HepG2 (cell line): ENCODE data around the gene ASGR1. TPM values are rescaled to one million over a fixed set of nuclear protein-coding genes. Genes with fewer than 3 reads are reported as not detected.

Experiments used
- AHR ChIP-seq: IDR thresholded peaks from 2 replicates; pipeline ENCODE4 v1.6.1; 2018; ENCODE audit warnings: missing genetic modification reagents, missing compliant biosample characterization
- GATA4 ChIP-seq: sonication (generic); IDR thresholded peaks from 2 replicates; pipeline ENCODE4 v1.6.1; 2016; ENCODE audit warnings: antibody characterized with exemption, low read depth, borderline replicate concordance
- NFATC3 ChIP-seq: sonication (generic); formaldehyde crosslinking; IDR thresholded peaks from 2 replicates; pipeline ENCODE4 v1.5.1; 2020; ENCODE audit warnings: mild to moderate bottlenecking, missing genetic modification reagents
- SP1 ChIP-seq, 2 experiments: fragments of 450-650 bp in 1 of 2; sonication (generic) in 1 of 2; formaldehyde crosslinking in 1 of 2; IDR thresholded peaks; 2 replicates each; pipeline versions ENCODE4 v1.4.0 to v1.6.1; 2016 to 2020; ENCODE audit warnings: missing genetic modification reagents in 1 of 2
- STAG1 ChIP-seq: sonication (generic); formaldehyde crosslinking; IDR thresholded peaks from 2 replicates; pipeline ENCODE4 v1.4.0; 2020; ENCODE audit warnings: missing genetic modification reagents
- TBL1XR1 ChIP-seq: fragments of 150-350 bp; IDR thresholded peaks from 2 replicates; pipeline ENCODE4 v1.6.1; 2014; ENCODE audit warnings: borderline replicate concordance, low read length; ENCODE audit not compliant: partially characterized antibody
- TBX3 ChIP-seq: fragments of 450-650 bp; IDR thresholded peaks from 2 replicates; pipeline ENCODE4 v1.6.1; 2017; ENCODE audit warnings: antibody characterized with exemption, mild to moderate bottlenecking, inconsistent platforms, borderline replicate concordance
- ZNF264 ChIP-seq: sonication (generic); formaldehyde crosslinking; IDR thresholded peaks from 2 replicates; pipeline ENCODE4 v1.4.0; 2020; ENCODE audit warnings: missing genetic modification reagents
- ZNF367 ChIP-seq: sonication (generic); formaldehyde crosslinking; IDR thresholded peaks from 2 replicates; pipeline ENCODE4 v1.4.0; 2020; ENCODE audit warnings: missing genetic modification reagents, borderline replicate concordance
- ZNF460 ChIP-seq: sonication (generic); formaldehyde crosslinking; IDR thresholded peaks from 2 replicates; pipeline ENCODE4 v1.5.1; 2020; ENCODE audit warnings: missing genetic modification reagents, mild to moderate bottlenecking, borderline replicate concordance
- ZNF749 ChIP-seq: sonication (generic); formaldehyde crosslinking; IDR thresholded peaks from 2 replicates; pipeline ENCODE4 v1.8.0; 2022; ENCODE audit warnings: mild to moderate bottlenecking, missing genetic modification reagents, moderate library complexity, borderline replicate concordance
- ZNF780A ChIP-seq: sonication (generic); formaldehyde crosslinking; IDR thresholded peaks from 2 replicates; pipeline ENCODE4 v1.8.0; 2022; ENCODE audit warnings: mild to moderate bottlenecking, missing genetic modification reagents, moderate library complexity
- ZSCAN9 ChIP-seq: IDR thresholded peaks from 2 replicates; pipeline ENCODE4 v1.6.1; 2016; ENCODE audit warnings: borderline replicate concordance
- ZZZ3 ChIP-seq: sonication (generic); formaldehyde crosslinking; IDR thresholded peaks from 2 replicates; pipeline ENCODE4 v1.4.0; 2020; ENCODE audit warnings: missing genetic modification reagents, mild to moderate bottlenecking, borderline replicate concordance
- polyA plus RNA-seq, 8 experiments: library from polyadenylated mRNA; depleted of rRNA in 3 of 8; stranded (reverse) in 7 of 8; unstranded in 1 of 8; fragments of >200 nt; fragmentation: Illumina TruSeq in 4 of 8; extraction: Trizol in 4 of 8; gene quantifications; 2 replicates each; pipeline versions ENCODE4 v1.2.1 to v1.2.3, GENCODE V29; 2011 to 2016; ENCODE audit warnings: low read depth in 4 of 8, missing spikeins in 1 of 8, mixed read lengths in 1 of 8; ENCODE audit not compliant: insufficient read depth in 1 of 8
- total RNA-seq, 5 experiments: library from RNA; depleted of rRNA; stranded (reverse); fragments of >200 nt; fragmentation: Illumina TruSeq; extraction: Trizol; gene quantifications; 2 replicates each; pipeline ENCODE4 v1.2.3, GENCODE V29; 2016; ENCODE audit warnings: low read depth in 1 of 5
- TF ChIP-seq, protein P1 (sequence below): sonication (generic); formaldehyde crosslinking; IDR thresholded peaks from 2 replicates; pipeline ENCODE4 v1.4.0; 2020; ENCODE audit warnings: mild to moderate bottlenecking, missing genetic modification reagents
- TF ChIP-seq, protein P2 (sequence below), 2 experiments: sonication (generic) in 1 of 2; formaldehyde crosslinking in 1 of 2; IDR thresholded peaks; 2 replicates each; pipeline versions ENCODE4 v1.6.1 to v1.9.0; 2014 to 2022; ENCODE audit warnings: antibody characterized with exemption in 1 of 2, borderline replicate concordance in 1 of 2, inconsistent platforms in 1 of 2, low read depth in 1 of 2, missing genetic modification reagents in 1 of 2

The ASGR1 gene
- total and polyA plus RNA-seq, 2 of the 13 experiments (the other 11 are each of a cell fraction or from before 2014, with no cell fraction given) = 353 to 796 TPM

DNA sequence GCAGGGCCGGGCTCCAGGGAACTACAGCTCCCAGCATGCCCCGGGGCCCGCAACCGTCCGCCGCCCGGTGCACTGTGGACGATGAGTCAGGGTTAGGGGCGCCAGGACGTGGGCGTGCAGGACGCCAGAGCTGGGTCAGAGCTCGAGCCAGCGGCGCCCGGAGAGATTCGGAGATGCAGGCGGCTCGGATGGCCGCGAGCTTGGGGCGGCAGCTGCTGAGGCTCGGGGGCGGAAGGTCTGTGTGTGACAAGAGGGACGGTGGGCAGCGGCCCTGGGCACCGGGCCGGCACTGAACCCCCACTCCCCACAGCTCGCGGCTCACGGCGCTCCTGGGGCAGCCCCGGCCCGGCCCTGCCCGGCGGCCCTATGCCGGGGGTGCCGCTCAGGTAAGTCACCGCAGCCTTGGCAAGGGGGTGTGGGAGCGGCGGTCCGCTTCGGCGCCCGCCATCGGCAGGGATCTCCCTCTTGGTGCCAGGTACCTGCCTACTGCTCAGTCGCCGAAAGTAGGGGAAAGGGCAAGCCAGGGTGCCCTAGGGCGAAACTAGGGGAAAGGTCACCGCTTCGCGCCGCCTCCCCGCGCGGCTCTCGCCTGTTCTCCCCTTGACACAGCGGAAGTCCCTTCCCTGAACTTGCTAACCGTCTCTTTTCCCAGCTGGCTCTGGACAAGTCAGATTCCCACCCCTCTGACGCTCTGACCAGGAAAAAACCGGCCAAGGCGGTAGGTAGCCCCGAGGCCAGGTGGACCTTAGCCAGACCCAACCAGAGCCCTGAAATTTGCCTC, 40.8 kb upstream of the ASGR1 start, which contains the start of the genes ACADVL and DLG4 (continued):
- TF ChIP-seq ZZZ3 (no peak), ZNF367 (CRISPR knock-in tag) (no peak), ZNF264 (CRISPR knock-in tag) (no peak), STAG1 (CRISPR knock-in tag) (0 out of 2 replicates have a peak, but pooled peaks have one; percentile 1), AHR (CRISPR knock-in tag) (no peak), GATA4 (peak; percentile 69), ZNF749 (CRISPR knock-in tag) (0 out of 2 replicates have a peak, but pooled peaks have one; percentile 22), ZNF460 (CRISPR knock-in tag) (no peak), ZSCAN9 (no peak), SP1 (IDR thresholded peaks at IDR 0.05) (no peak), SP1 (CRISPR knock-in tag; IDR thresholded peaks at IDR 0.05) (peak; percentile 24; the same call in 1 of the 2 replicates), TBX3 (no peak), ZNF780A (CRISPR knock-in tag) (peak; percentile 52; the same call in 1 of the 2 replicates), TBL1XR1 (peak; percentile 20), NFATC3 (CRISPR knock-in tag) (no peak)
- TF ChIP-seq, protein P1, sequence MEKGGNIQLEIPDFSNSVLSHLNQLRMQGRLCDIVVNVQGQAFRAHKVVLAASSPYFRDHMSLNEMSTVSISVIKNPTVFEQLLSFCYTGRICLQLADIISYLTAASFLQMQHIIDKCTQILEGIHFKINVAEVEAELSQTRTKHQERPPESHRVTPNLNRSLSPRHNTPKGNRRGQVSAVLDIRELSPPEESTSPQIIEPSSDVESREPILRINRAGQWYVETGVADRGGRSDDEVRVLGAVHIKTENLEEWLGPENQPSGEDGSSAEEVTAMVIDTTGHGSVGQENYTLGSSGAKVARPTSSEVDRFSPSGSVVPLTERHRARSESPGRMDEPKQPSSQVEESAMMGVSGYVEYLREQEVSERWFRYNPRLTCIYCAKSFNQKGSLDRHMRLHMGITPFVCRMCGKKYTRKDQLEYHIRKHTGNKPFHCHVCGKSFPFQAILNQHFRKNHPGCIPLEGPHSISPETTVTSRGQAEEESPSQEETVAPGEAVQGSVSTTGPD = no peak
- TF ChIP-seq, protein P2, sequence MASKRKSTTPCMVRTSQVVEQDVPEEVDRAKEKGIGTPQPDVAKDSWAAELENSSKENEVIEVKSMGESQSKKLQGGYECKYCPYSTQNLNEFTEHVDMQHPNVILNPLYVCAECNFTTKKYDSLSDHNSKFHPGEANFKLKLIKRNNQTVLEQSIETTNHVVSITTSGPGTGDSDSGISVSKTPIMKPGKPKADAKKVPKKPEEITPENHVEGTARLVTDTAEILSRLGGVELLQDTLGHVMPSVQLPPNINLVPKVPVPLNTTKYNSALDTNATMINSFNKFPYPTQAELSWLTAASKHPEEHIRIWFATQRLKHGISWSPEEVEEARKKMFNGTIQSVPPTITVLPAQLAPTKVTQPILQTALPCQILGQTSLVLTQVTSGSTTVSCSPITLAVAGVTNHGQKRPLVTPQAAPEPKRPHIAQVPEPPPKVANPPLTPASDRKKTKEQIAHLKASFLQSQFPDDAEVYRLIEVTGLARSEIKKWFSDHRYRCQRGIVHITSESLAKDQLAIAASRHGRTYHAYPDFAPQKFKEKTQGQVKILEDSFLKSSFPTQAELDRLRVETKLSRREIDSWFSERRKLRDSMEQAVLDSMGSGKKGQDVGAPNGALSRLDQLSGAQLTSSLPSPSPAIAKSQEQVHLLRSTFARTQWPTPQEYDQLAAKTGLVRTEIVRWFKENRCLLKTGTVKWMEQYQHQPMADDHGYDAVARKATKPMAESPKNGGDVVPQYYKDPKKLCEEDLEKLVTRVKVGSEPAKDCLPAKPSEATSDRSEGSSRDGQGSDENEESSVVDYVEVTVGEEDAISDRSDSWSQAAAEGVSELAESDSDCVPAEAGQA (IDR thresholded peaks at IDR 0.05; ENCODE audit: low read depth) = no peak; the same call in 1 of the 2 replicates
- TF ChIP-seq, protein P2 (CRISPR knock-in tag; IDR thresholded peaks at IDR 0.05; ENCODE audit: borderline replicate concordance) = no peak
